HCT116 (cell line): ENCODE results near the gene ASGR1.

Experiments
- CEBPB ChIP-seq: IDR thresholded peaks from 2 replicates; pipeline ENCODE4 v1.6.1; 2012; ENCODE audit warnings: low read depth
- CTCF ChIP-seq, 3 experiments: fragments of 200-600 bp in 1 of 3; sonication (generic) in 1 of 3; IDR thresholded peaks in 2 of 3; conservative IDR thresholded peaks in 1 of 3; 2 replicates each; pipeline ENCODE4 v1.5.1; 2012 to 2017; ENCODE audit warnings: low read depth in 2 of 3, low read length in 2 of 3, antibody characterized with exemption in 1 of 3, borderline replicate concordance in 1 of 3, control low read depth in 1 of 3, mild to moderate bottlenecking in 1 of 3, mixed read lengths in 1 of 3, mixed run types in 1 of 3, moderate library complexity in 1 of 3; ENCODE audit not compliant: insufficient read depth in 1 of 3
- EZH2 ChIP-seq: fragments of 200-600 bp; sonication (generic); IDR thresholded peaks from 2 replicates; pipeline ENCODE4 v1.6.1; 2017; ENCODE audit warnings: antibody characterized with exemption, mixed run types
- EZH2phosphoT487 ChIP-seq: fragments of 200-600 bp; IDR thresholded peaks from 2 replicates; pipeline ENCODE4 v1.6.1; 2018; ENCODE audit warnings: antibody characterized with exemption, borderline replicate concordance
- FOSL1 ChIP-seq: IDR thresholded peaks from 2 replicates; pipeline ENCODE4 v1.6.1; 2012; ENCODE audit warnings: low read depth
- JUND ChIP-seq: IDR thresholded peaks from 2 replicates; pipeline ENCODE4 v1.6.1; 2012
- POLR2A ChIP-seq: IDR thresholded peaks from 2 replicates; pipeline ENCODE4 v1.7.0; 2011; ENCODE audit warnings: borderline replicate concordance; ENCODE audit not compliant: insufficient read depth, insufficient read length; ENCODE audit errors: extremely low read depth
- POLR2AphosphoS5 ChIP-seq: IDR thresholded peaks from 2 replicates; pipeline ENCODE4 v1.6.1; 2011; ENCODE audit warnings: mild to moderate bottlenecking, low read depth, low read length, moderate library complexity
- REST ChIP-seq: IDR thresholded peaks from 2 replicates; pipeline ENCODE4 v1.6.1; 2012; ENCODE audit warnings: low read depth
- SP1 ChIP-seq: IDR thresholded peaks from 2 replicates; pipeline ENCODE4 v1.6.1; 2012; ENCODE audit warnings: low read depth
- TCF7L2 ChIP-seq: IDR thresholded peaks from 2 replicates; pipeline ENCODE4 v1.7.0; 2011; ENCODE audit warnings: borderline replicate concordance, inconsistent platforms; ENCODE audit not compliant: insufficient read depth, insufficient read length; ENCODE audit errors: extremely low read depth

- TF ChIP-seq EZH2 (no peak), POLR2A (no peak), FOSL1 (no peak), CTCF (IDR thresholded peaks at IDR 0.05 in 2 of 3, conservative IDR thresholded peaks at IDR 0.05 in 1 of 3; ENCODE audit: borderline replicate concordance in 1 of 3, insufficient read depth in 1 of 3, low read depth in 2 of 3, low read length in 2 of 3) (no peak), EZH2phosphoT487 (no peak), POLR2AphosphoS5 (no peak), SP1 (no peak), CEBPB (no peak), REST (no peak), TCF7L2 (no peak), JUND (no peak)
Observed at GRCh38 chr17:7204336-7204735, 25.2 kb upstream of the ASGR1 start.
